ENCODE measurements around the gene EPHB2.

GRCh38 chr1:22860883-22861385 is 150.3 kb downstream of the EPHB2 start:
- no peak for TF ChIP-seq EZH2 (IDR thresholded peaks at IDR 0.05; ENCODE audit: insufficient read depth, poor library complexity, severe bottlenecking)
- no peak for TF ChIP-seq EZH2phosphoT487 (IDR thresholded peaks at IDR 0.05; ENCODE audit: insufficient read depth, low read depth)

Measured in GM23248 (cell line).